Tibial nerve (tissue), 4 donors: ENCODE data around the gene HRK. TPM values are rescaled to one million over a fixed set of nuclear protein-coding genes. Genes with fewer than 3 reads are reported as not detected.

Experiments
- DNase-seq, 2 donors: peaks; one replicate each; pipeline ENCODE4 v3.0.0-alpha.2; 2019; ENCODE audit warnings: low spot score in 2 of 2
- H3K27ac ChIP-seq, 4 donors: fragments of 200-600 bp; sonication (generic) in 3 of 4; one replicate each; pipeline ENCODE4 v1.5.1; 2017 to 2019; ENCODE audit warnings: mild to moderate bottlenecking in 1 of 4
- H3K27me3 ChIP-seq, 2 donors: fragments of 200-600 bp; sonication (generic) in 1 of 2; one replicate each; pipeline versions ENCODE4 v1.5.1 to v1.6.0; 2017 to 2019
- H3K36me3 ChIP-seq, 3 donors: fragments of 200-600 bp; sonication (generic); one replicate each; pipeline ENCODE4 v1.5.1; 2018 to 2019
- H3K4me1 ChIP-seq, 4 donors: fragments of 200-600 bp; sonication (generic) in 3 of 4; one replicate each; pipeline ENCODE4 v1.5.1; 2017 to 2019
- H3K4me3 ChIP-seq, 4 donors: fragments of 200-600 bp; sonication (generic) in 3 of 4; one replicate each; pipeline ENCODE4 v1.5.1; 2017 to 2019; ENCODE audit warnings: mild to moderate bottlenecking in 1 of 4, moderate library complexity in 1 of 4
- H3K9me3 ChIP-seq, 4 donors: fragments of 200-600 bp; sonication (generic) in 3 of 4; one replicate each; pipeline ENCODE4 v1.5.1; 2017 to 2019
- EP300 ChIP-seq, 2 donors: sonication (generic); formaldehyde crosslinking; IDR thresholded peaks; one replicate each; pipeline ENCODE4 v1.6.1; 2017; ENCODE audit warnings: antibody characterized with exemption in 2 of 2, mild to moderate bottlenecking in 1 of 2
- POLR2A ChIP-seq, 2 donors: fragments of 450-650 bp; IDR thresholded peaks; one replicate each; pipeline ENCODE4 v1.6.1; 2017; ENCODE audit warnings: antibody characterized with exemption in 2 of 2, mild to moderate bottlenecking in 2 of 2, moderate library complexity in 2 of 2
- WGBS, 2 donors: methylation state at CpG; one replicate each; pipeline ENCODE4 v1.1.5; 2018; 5-methylcytosine and 5-hydroxymethylcytosine counted together
- total RNA-seq, 4 donors: library from RNA; depleted of rRNA; stranded (reverse); fragments of >200 nt; gene quantifications; one replicate each; pipeline ENCODE4 v1.1.0, GENCODE V29; 2016
- TF ChIP-seq, protein P1 (sequence below), 5 experiments: fragments of 200-600 bp in 3 of 5; fragments of 450-650 bp in 2 of 5; sonication (generic) in 3 of 5; IDR thresholded peaks; one replicate each; pipeline ENCODE4 v1.5.1; 2016 to 2019; ENCODE audit warnings: antibody characterized with exemption in 5 of 5, mild to moderate bottlenecking in 3 of 5, moderate library complexity in 2 of 5

The HRK gene
- total RNA-seq, 4 donors from 2014 or later, result under 0.01 to 0.21 TPM; not detected in 2

DNA sequence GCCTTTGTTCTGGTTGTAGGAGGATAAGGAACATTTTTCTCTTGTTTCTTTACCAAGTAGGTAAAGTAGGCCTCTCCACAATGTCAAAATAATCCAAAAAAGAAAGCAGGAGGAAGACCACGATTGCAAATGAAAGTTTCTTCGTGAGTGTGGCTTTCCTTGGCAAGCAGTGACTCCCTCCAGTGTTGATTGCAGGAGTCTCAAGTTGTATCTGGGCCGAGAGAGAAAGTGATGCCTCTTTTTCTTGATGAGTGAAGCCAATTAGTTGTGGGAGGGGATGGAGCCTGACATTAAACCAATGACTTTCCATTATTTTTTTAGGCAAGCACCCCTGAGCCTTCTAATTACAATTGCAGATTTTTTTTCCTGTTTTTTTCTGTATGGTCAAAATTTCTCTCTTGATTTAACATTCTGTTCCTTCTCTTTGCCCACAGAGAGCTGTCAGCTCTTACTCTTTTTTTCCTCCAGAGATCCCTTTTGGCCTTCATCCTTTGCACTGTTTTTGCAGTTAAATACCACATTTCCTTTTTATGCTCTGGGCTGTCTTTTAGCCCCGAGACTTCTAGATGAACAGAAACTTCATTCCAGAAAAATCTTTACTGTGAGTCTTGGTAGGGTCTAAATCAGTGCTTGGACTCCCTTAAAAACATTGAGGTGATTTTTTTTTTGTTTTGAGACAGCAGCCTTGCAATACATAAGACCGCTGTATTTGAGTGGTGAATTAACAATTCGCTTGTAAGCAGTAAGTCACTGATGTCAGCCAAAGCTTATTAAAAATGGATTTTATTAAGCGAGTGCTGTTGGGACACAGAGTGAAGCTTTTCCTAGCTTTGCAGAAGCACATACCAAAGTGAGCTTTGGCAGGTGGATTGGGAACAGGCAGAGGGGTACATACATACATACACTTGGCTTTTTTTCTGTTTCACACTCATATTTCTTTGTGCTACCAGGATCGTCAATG, 45.3 kb upstream of the HRK start:
- H3K27me3 ChIP-seq, result no peaks in the 10 kb centered on the region
- H3K27ac ChIP-seq, result peak overlapping the region in 1 of 4 donors; percentile 60
- peak in 1 of 2 donors; percentile 25 for DNase-seq
- WGBS, 2 donors, result 30 to 37% methylated on average over 8 of the region's 8 CpGs
- peaks cover 0 to 34% (median 0%) of the 10 kb centered on the region in 3 donors for H3K36me3 ChIP-seq
- H3K4me1 ChIP-seq, result peaks cover 0 to 46% (median 9%) of the 10 kb centered on the region in 4 donors
- TF ChIP-seq, protein P1, sequence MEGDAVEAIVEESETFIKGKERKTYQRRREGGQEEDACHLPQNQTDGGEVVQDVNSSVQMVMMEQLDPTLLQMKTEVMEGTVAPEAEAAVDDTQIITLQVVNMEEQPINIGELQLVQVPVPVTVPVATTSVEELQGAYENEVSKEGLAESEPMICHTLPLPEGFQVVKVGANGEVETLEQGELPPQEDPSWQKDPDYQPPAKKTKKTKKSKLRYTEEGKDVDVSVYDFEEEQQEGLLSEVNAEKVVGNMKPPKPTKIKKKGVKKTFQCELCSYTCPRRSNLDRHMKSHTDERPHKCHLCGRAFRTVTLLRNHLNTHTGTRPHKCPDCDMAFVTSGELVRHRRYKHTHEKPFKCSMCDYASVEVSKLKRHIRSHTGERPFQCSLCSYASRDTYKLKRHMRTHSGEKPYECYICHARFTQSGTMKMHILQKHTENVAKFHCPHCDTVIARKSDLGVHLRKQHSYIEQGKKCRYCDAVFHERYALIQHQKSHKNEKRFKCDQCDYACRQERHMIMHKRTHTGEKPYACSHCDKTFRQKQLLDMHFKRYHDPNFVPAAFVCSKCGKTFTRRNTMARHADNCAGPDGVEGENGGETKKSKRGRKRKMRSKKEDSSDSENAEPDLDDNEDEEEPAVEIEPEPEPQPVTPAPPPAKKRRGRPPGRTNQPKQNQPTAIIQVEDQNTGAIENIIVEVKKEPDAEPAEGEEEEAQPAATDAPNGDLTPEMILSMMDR (IDR thresholded peaks at IDR 0.05), result no peak
- no peak for TF ChIP-seq POLR2A (IDR thresholded peaks at IDR 0.05)
- peak in 1 of 2 donors; percentile 30 for TF ChIP-seq EP300 (IDR thresholded peaks at IDR 0.05)
- peak overlapping the region in 1 of 4 donors; percentile 12 for H3K4me3 ChIP-seq
- peaks cover 0 to 5% (median 0%) of the 10 kb centered on the region in 4 donors for H3K9me3 ChIP-seq

DNA sequence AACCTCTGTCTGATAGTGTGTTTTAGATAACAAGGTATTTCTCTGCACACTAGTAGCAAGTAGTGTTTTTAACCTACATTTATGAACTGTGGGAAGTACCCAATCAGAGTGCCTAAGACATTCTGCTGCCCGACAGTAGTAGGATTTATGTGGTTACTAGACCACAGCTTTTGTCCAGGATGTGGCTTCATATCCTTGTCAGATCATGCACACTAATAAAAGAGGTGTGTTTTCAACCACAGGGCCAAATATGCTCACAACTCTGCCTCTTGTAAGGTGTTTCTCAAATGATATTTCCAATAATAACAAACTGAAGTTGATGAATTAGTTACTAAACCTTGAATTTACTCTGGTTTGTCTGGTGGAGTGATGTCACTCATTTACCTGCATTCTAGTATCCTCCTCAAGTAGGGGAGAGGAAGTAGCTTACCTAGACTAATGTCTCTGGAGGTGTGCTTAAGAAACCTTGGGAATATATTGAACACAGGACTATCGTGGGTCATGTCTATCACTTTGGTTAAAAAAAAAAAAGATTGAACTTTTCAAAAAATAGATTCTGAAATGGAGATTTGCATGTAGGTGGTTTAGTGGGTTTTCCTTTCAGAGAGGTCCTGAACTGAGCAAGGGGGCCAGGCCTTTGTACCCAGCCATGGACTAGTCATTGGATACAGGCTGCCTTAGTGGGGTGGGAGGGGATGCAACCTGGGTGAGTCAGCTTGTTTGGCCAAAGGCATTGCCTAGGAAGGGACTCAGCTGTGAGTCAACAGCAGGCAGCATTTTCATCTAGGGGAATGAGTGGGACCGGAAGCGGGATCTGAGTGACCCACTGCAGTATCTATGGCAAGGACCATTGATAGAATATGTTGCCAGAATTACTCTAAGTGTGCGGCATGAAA, 43.6 kb upstream of the HRK start:
- Histone ChIP-seq H3K4me3 (no peak overlapping the region), H3K27me3 (no peaks in the 10 kb centered on the region), H3K27ac (no peak overlapping the region), H3K36me3 (peaks cover 0 to 18% (median 0%) of the 10 kb centered on the region in 3 donors), H3K4me1 (peaks cover 0 to 57% (median 9%) of the 10 kb centered on the region in 4 donors), H3K9me3 (no peaks in the 10 kb centered on the region)
- DNase-seq, result no peak
- TF ChIP-seq, protein P1 (IDR thresholded peaks at IDR 0.05), result no peak
- WGBS, 2 donors, result 72 to 88% methylated on average over 5 of the region's 5 CpGs

DNA sequence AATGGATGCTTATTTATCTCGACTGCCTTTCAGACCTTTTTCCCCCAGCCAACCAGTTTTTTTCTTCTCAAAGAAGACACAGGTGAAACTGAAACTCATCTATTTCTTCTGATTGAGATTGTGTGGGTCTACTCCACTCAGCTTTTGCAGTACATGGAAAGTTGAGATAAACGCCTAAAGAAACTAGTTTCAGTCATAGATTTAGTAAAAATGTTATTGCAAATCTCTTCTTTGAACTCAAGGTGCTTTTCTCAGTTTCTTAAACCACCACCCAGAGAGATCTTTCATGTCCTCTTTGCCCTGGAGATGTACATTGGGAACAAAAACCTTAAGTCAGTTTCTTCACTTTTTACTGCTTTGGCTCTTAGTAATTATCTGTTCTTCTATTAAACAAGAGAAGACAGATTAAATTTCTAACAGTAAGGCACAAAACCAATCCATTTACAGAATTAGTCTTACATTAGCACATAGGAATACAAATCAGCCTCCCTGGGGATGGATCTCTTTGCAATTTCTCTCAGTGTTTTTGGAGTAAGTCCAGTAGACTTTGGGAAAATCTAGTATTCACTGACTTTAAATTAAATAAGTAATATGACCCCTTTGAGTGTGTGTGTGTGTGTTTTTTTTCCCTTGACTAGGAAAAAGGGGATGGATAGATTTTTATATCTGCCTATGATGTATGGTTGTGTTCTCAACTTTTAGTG, 41.1 kb upstream of the HRK start:
- TF ChIP-seq, protein P1 (IDR thresholded peaks at IDR 0.05), result no peak
- TF ChIP-seq POLR2A (IDR thresholded peaks at IDR 0.05), result no peak
- no peak for TF ChIP-seq EP300 (IDR thresholded peaks at IDR 0.05)
- Histone ChIP-seq H3K27ac (no peak overlapping the region), H3K27me3 (no peaks in the 10 kb centered on the region), H3K4me1 (peaks cover 0 to 58% (median 9%) of the 10 kb centered on the region in 4 donors), H3K9me3 (no peaks in the 10 kb centered on the region), H3K36me3 (no peaks in the 10 kb centered on the region), H3K4me3 (no peak overlapping the region)
- 68 to 71% methylated on average over 2 of the region's 2 CpGs for WGBS, 2 donors
- no peak for DNase-seq

DNA sequence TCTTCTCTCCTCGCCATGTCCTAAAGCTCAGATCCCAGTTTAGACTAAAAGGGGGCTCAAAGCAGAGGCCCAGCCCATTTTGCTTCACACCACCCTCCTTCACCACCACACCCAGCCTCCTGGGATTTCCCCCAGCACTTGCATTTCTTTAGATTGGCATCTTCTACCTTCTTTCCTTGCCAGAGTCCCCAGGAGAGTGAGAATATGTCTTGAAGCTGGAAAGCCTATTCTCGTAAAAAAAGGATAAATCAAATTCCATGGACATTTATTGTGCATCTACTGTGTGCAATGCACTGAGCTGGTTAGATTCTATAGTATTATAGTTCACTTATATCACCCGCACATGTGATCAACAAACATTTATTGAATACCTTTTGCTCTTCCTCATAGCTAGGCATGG, 39.7 kb upstream of the HRK start:
- no peaks in the 10 kb centered on the region for H3K27me3 ChIP-seq
- 82 to 84% methylated on average over 3 of the region's 3 CpGs for WGBS, 2 donors
- no peaks in the 10 kb centered on the region for H3K36me3 ChIP-seq
- TF ChIP-seq, protein P1 (IDR thresholded peaks at IDR 0.05), result no peak
- TF ChIP-seq POLR2A (IDR thresholded peaks at IDR 0.05) (no peak), EP300 (IDR thresholded peaks at IDR 0.05) (no peak)
- DNase-seq, result no peak
- H3K4me3 ChIP-seq, result no peak overlapping the region
- H3K4me1 ChIP-seq, result peaks cover 0 to 44% (median 4%) of the 10 kb centered on the region in 4 donors
- no peaks in the 10 kb centered on the region for H3K9me3 ChIP-seq
- H3K27ac ChIP-seq, result no peak overlapping the region
